OCI-LY1 (cell line): ENCODE results near the gene PRDM9.

Source experiments
- CTCF ChIP-seq: fragments of 200-600 bp; sonication (generic), shearing (Covaris generic); IDR thresholded peaks from 2 replicates; pipeline ENCODE4 v1.5.1; 2017; ENCODE audit warnings: mild to moderate bottlenecking, antibody characterized with exemption, low read length, moderate library complexity, mixed read lengths
- EZH2 ChIP-seq: fragments of 200-600 bp; sonication (generic), shearing (Covaris generic); IDR thresholded peaks from 2 replicates; pipeline ENCODE4 v1.8.0; 2017; ENCODE audit warnings: borderline replicate concordance, mixed run types, mild to moderate bottlenecking, antibody characterized with exemption, low read length, moderate library complexity, mixed read lengths

GRCh38 chr5:23506329-23507236 lies 826 bp upstream of the PRDM9 start:
- TF ChIP-seq CTCF (no peak), EZH2 (no peak)
